ENCODE data around the gene ZNFX1.

Gene ZNFX1

GRCh38 chr20:49260218-49260617, 17.6 kb downstream of the ZNFX1 start:
- TF ChIP-seq, protein P1, sequence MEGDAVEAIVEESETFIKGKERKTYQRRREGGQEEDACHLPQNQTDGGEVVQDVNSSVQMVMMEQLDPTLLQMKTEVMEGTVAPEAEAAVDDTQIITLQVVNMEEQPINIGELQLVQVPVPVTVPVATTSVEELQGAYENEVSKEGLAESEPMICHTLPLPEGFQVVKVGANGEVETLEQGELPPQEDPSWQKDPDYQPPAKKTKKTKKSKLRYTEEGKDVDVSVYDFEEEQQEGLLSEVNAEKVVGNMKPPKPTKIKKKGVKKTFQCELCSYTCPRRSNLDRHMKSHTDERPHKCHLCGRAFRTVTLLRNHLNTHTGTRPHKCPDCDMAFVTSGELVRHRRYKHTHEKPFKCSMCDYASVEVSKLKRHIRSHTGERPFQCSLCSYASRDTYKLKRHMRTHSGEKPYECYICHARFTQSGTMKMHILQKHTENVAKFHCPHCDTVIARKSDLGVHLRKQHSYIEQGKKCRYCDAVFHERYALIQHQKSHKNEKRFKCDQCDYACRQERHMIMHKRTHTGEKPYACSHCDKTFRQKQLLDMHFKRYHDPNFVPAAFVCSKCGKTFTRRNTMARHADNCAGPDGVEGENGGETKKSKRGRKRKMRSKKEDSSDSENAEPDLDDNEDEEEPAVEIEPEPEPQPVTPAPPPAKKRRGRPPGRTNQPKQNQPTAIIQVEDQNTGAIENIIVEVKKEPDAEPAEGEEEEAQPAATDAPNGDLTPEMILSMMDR (conservative IDR thresholded peaks at IDR 0.05; ENCODE audit: low read depth, low read length): no peak
- no peak for DNase-seq (ENCODE audit: low read depth)
- H3K4me3 ChIP-seq (ENCODE audit: low read length): no peak overlapping the region

- DNase-seq (ENCODE audit: low read depth): no peak
- TF ChIP-seq, protein P1 (conservative IDR thresholded peaks at IDR 0.05; ENCODE audit: low read depth, low read length): no peak
- no peak overlapping the region for H3K4me3 ChIP-seq (ENCODE audit: low read length)
These were observed 18.1 kb downstream of the ZNFX1 start for GRCh38 chr20:49259799-49260198.

- no peak overlapping the region for H3K4me3 ChIP-seq (ENCODE audit: low read length)
- DNase-seq (ENCODE audit: low read depth): no peak
- TF ChIP-seq, protein P1 (conservative IDR thresholded peaks at IDR 0.05; ENCODE audit: low read depth, low read length): no peak
These were observed 18.6 kb downstream of the ZNFX1 start for GRCh38 chr20:49259284-49259683.

GRCh38 chr20:49256261-49256660, 21.6 kb downstream of the ZNFX1 start:
- TF ChIP-seq, protein P1 (conservative IDR thresholded peaks at IDR 0.05; ENCODE audit: low read depth, low read length): no peak
- no peak overlapping the region for H3K4me3 ChIP-seq (ENCODE audit: low read length)
- DNase-seq (ENCODE audit: low read depth): no peak

GRCh38 chr20:49252556-49253350, 25.1 kb downstream of the ZNFX1 start:
- no peak overlapping the region for H3K4me3 ChIP-seq (ENCODE audit: low read length)
- DNase-seq (ENCODE audit: low read depth): no peak
- TF ChIP-seq, protein P1 (conservative IDR thresholded peaks at IDR 0.05; ENCODE audit: low read depth, low read length): no peak

DNA sequence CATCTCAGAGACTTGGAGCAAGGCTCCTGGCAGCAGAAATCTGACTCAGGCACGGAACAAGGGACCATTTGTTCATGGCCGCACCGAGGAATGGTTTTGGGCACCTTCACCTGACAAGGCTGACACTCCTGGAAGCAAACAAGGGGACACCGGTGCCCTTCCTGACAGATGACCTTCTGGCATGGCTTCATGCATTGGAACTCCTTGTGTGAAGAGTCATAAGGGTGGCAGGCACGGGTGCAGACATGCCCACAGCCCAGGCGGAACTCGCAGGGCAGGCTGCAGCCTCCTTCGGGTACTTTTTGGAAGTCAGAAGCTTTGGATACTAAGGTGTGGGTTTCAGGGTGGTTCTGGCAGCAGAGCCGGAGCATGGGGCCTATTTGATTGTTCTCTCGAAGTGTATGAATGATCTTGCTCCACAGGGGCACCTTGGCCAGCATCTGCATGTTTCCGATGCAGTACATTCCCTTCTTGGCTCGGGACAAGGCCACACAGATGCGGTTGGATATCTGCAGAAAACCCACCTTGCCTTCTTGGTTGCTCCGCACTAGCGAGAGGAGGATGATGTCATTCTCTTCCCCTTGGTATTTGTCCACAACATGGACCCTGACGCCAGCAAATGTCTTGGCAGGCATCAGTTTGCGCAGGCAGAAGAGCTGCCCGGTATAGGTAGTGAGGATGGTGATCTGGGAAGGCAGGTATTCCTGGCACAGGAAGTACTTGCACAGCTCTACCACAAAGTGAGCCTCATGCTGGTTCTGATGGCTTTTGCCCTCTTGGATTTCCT, 28.8 kb downstream of the ZNFX1 start:
- TF ChIP-seq, protein P1 (conservative IDR thresholded peaks at IDR 0.05; ENCODE audit: low read depth, low read length): no peak
- H3K4me3 ChIP-seq (ENCODE audit: low read length): no peak overlapping the region
- DNase-seq (ENCODE audit: low read depth): no peak
